ENCODE results near the gene FAM168A. TPM values are rescaled to one million over a fixed set of nuclear protein-coding genes. Genes with fewer than 3 reads are reported as not detected.

Gene FAM168A
- polyA plus RNA-seq, 1 donor (not counting 4 experiments of a cell fraction or from before 2014, with no cell fraction given) = 11.8 TPM

- Histone ChIP-seq H3K9me3 (ENCODE audit: control insufficient read depth, low read depth, low read length) (no peaks in the 10 kb centered on the region), H3K27ac (ENCODE audit: control insufficient read depth, insufficient read depth, low read length) (no peak overlapping the region), H3K9ac (ENCODE audit: control insufficient read depth, extremely low read depth, insufficient read depth, low read length) (no peak overlapping the region), H3K4me2 (ENCODE audit: control insufficient read depth, extremely low read depth, insufficient read depth, low read depth, low read length) (no peak overlapping the region), H3K36me3 (ENCODE audit: control insufficient read depth in 2 of 2, extremely low read depth in 1 of 2, insufficient read depth in 2 of 2, low read length in 2 of 2) (no peaks in the 10 kb centered on the region), H3K9me1 (ENCODE audit: control insufficient read depth, extremely low read depth, insufficient read depth, low read length) (no peaks in the 10 kb centered on the region), H4K20me1 (ENCODE audit: control insufficient read depth, extremely low read depth, insufficient read depth, low read length) (no peaks in the 10 kb centered on the region), H3K79me2 (ENCODE audit: control insufficient read depth, insufficient read depth, low read length) (no peaks in the 10 kb centered on the region), H3K4me1 (ENCODE audit: control insufficient read depth, extremely low read depth, insufficient read depth, low read length) (no peaks in the 10 kb centered on the region), H2AFZ (ENCODE audit: control insufficient read depth, low read length) (no peak overlapping the region), H3K27me3 (ENCODE audit: control insufficient read depth, extremely low read depth, insufficient read depth, low read length) (no peaks in the 10 kb centered on the region), H3K4me3 (ENCODE audit: control insufficient read depth in 2 of 3, extremely low read depth in 1 of 3, insufficient read depth in 2 of 3, low read depth in 1 of 3, low read length in 3 of 3) (no peak overlapping the region)
- DNase-seq (ENCODE audit: low read depth, low spot score) (no peak), FAIRE-seq (no peak)
- dilution Hi-C loops (cut with MboI; ENCODE audit: extremely low pct_ligation_motif_present, low sequenced_read_pairs) = no loop called here
- TF ChIP-seq CTCF (optimal IDR thresholded peaks at IDR 0.05 in 1 of 3, IDR thresholded peaks at IDR 0.05 in 1 of 3, conservative IDR thresholded peaks at IDR 0.05 in 1 of 3; ENCODE audit: extremely low read depth in 1 of 3, insufficient read depth in 2 of 3, low read length in 3 of 3) = no peak
- TF ChIP-seq EZH2 (IDR thresholded peaks at IDR 0.05; ENCODE audit: low read length) = no peak
Observed at GRCh38 chr11:73632996-73633395, 35.1 kb upstream of the FAM168A start.

- no peaks in the 10 kb centered on the region for H4K20me1 ChIP-seq (ENCODE audit: control insufficient read depth, extremely low read depth, insufficient read depth, low read length)
- H3K9me1 ChIP-seq (ENCODE audit: control insufficient read depth, extremely low read depth, insufficient read depth, low read length) = no peaks in the 10 kb centered on the region
- H3K79me2 ChIP-seq (ENCODE audit: control insufficient read depth, insufficient read depth, low read length) = no peaks in the 10 kb centered on the region
- dilution Hi-C loops (cut with MboI; ENCODE audit: extremely low pct_ligation_motif_present, low sequenced_read_pairs) = no loop called here
- H3K4me3 ChIP-seq (ENCODE audit: control insufficient read depth in 2 of 3, extremely low read depth in 1 of 3, insufficient read depth in 2 of 3, low read depth in 1 of 3, low read length in 3 of 3) = no peak overlapping the region
- DNase-seq (ENCODE audit: low read depth, low spot score) = no peak
- peaks cover 4% of the 10 kb centered on the region for H3K27me3 ChIP-seq (ENCODE audit: control insufficient read depth, extremely low read depth, insufficient read depth, low read length)
- H3K36me3 ChIP-seq (ENCODE audit: control insufficient read depth in 2 of 2, extremely low read depth in 1 of 2, insufficient read depth in 2 of 2, low read length in 2 of 2) = no peaks in the 10 kb centered on the region
- TF ChIP-seq CTCF (optimal IDR thresholded peaks at IDR 0.05 in 1 of 3, IDR thresholded peaks at IDR 0.05 in 1 of 3, conservative IDR thresholded peaks at IDR 0.05 in 1 of 3; ENCODE audit: extremely low read depth in 1 of 3, insufficient read depth in 2 of 3, low read length in 3 of 3) (no peak), EZH2 (IDR thresholded peaks at IDR 0.05; ENCODE audit: low read length) (no peak)
- no peaks in the 10 kb centered on the region for H3K9me3 ChIP-seq (ENCODE audit: control insufficient read depth, low read depth, low read length)
- H3K9ac ChIP-seq (ENCODE audit: control insufficient read depth, extremely low read depth, insufficient read depth, low read length) = no peak overlapping the region
- no peak overlapping the region for H3K4me2 ChIP-seq (ENCODE audit: control insufficient read depth, extremely low read depth, insufficient read depth, low read depth, low read length)
- no peaks in the 10 kb centered on the region for H3K4me1 ChIP-seq (ENCODE audit: control insufficient read depth, extremely low read depth, insufficient read depth, low read length)
- no peak overlapping the region for H3K27ac ChIP-seq (ENCODE audit: control insufficient read depth, insufficient read depth, low read length)
- no peak overlapping the region for H2AFZ ChIP-seq (ENCODE audit: control insufficient read depth, low read length)
- FAIRE-seq = no peak
Observed at GRCh38 chr11:73629907-73630306, 32.0 kb upstream of the FAM168A start.

Measured in keratinocyte (primary cell).